GM12891 (cell line): ENCODE measurements around the gene ANKRD61.
A peak's percentile ranks its signal among the peaks of the same experiment; 100 is the strongest.
"Not testable (repeated sequence)": the region's sequence is repeated elsewhere in the genome, so short reads cannot be mapped to it uniquely, and the experiment has no call there.

ENCODE experiments used
- DNase-seq: peaks from one replicate; pipeline ENCODE4 v3.0.0; 2011; ENCODE audit warnings: low spot score; ENCODE audit not compliant: insufficient read length
- FAIRE-seq: peaks from 2 replicates; lab custom pipeline; 2011; peaks lifted over from hg19 to GRCh38; lab: Jason Lieb, UNC
- PAX5 ChIP-seq: IDR thresholded peaks from 2 replicates; pipeline ENCODE4 v1.6.1; 2011; ENCODE audit warnings: low read length, moderate library complexity, mild to moderate bottlenecking; ENCODE audit not compliant: insufficient read depth, severe bottlenecking
- POLR2A ChIP-seq: IDR thresholded peaks from 2 replicates; pipeline ENCODE4 v1.6.1; 2011; ENCODE audit warnings: low read depth, low read length, control low read depth
- POLR2AphosphoS5 ChIP-seq: IDR thresholded peaks from 2 replicates; pipeline ENCODE4 v1.6.1; 2011; ENCODE audit warnings: low read depth, low read length, control low read depth
- POU2F2 ChIP-seq: IDR thresholded peaks from 2 replicates; pipeline ENCODE4 v1.6.1; 2011; ENCODE audit warnings: low read depth, mild to moderate bottlenecking, control low read depth, low read length, moderate library complexity
- SPI1 ChIP-seq: IDR thresholded peaks from 2 replicates; pipeline ENCODE4 v1.6.1; 2011; ENCODE audit warnings: low read depth, low read length, control low read depth
- TAF1 ChIP-seq: IDR thresholded peaks from 2 replicates; pipeline ENCODE4 v1.6.1; 2011; ENCODE audit warnings: low read depth, low read length, control low read depth

Gene ANKRD61

DNA sequence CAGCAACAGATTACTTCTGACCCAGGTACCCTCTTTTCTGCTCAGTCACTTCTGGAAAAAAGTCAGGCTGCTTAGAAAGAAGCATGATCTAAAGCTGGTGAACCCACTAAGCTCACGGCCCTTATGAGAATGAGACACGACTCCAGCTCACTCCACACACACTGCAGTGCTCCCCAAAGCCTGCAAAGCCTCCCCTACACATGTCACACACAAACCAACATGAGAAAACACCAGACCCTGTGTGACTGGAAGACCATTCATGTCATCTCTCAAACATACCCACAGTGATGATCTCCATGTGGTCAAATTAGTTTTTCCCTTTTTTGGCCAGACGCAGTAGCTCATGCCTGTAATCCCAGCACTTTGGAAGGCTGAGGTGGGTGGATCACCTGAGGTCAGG lies 391 bp downstream of the ANKRD61 start:
- DNase-seq (no peak), FAIRE-seq (no peak)
- no peak for TF ChIP-seq SPI1
- TF ChIP-seq TAF1: no peak
- TF ChIP-seq PAX5: no peak
- TF ChIP-seq POLR2A: no peak
- TF ChIP-seq POLR2AphosphoS5: no peak
- TF ChIP-seq POU2F2: no peak

GRCh38 chr7:6032167-6032566 lies 991 bp downstream of the ANKRD61 start:
- FAIRE-seq (no peak), DNase-seq (no peak)
- TF ChIP-seq POU2F2 (no peak), POLR2A (no peak), POLR2AphosphoS5 (no peak)

DNA sequence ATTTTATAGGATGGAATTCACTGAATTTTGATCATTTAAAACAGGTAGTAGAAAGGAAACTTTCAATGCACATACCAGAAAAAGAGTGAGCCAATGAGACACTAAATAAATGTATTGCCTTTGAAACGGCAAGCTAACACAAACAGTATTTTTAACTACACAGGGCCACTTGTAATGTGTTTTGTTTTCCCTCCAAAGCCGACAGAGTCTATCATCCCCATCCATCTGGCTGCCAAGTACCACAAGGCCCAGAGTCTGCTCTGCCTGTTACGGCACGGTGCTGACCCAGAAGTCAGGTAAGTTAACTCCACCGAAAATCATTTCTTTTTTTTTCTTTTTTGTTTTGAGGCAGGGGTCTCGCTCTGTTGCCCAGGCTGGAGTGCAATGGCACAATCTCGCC lies 1.5 kb downstream of the ANKRD61 start:
- no peak for FAIRE-seq
- no peak for DNase-seq
- TF ChIP-seq SPI1: no peak
- TF ChIP-seq TAF1: no peak
- TF ChIP-seq POLR2A: no peak
- TF ChIP-seq POU2F2: no peak
- no peak for TF ChIP-seq PAX5
- no peak for TF ChIP-seq POLR2AphosphoS5

- FAIRE-seq (no peak), DNase-seq (no peak)
- TF ChIP-seq TAF1: no peak
- no peak for TF ChIP-seq POLR2AphosphoS5
- no peak for TF ChIP-seq PAX5
- TF ChIP-seq POU2F2: no peak
- TF ChIP-seq POLR2A: no peak
- TF ChIP-seq SPI1: no peak
These were observed 4.0 kb downstream of the ANKRD61 start for GRCh38 chr7:6035165-6035564.

DNA sequence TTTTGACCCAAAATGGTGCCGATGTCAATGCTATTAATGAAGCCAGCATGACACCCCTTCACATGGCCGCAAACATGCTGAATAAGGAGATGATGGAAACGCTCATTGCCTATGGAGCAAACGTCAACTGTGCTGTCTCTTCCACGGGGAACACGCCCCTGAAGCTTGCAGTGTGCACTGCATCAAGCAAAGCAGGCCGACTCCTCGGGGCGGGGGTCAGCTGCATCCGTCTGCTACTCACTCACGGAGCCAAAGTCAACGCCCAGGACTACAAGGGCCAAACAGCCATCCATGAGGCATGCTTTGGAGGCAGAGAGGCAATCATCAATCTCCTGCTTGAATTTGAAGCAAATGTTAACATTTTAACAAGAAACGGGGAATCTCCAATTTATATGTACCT lies 4.5 kb downstream of the ANKRD61 start:
- no peak for TF ChIP-seq POLR2A
- TF ChIP-seq SPI1: no peak
- TF ChIP-seq PAX5: no peak
- no peak for TF ChIP-seq TAF1
- TF ChIP-seq POLR2AphosphoS5: no peak
- TF ChIP-seq POU2F2: no peak
- no peak for FAIRE-seq
- DNase-seq: no peak

- DNase-seq (no peak), FAIRE-seq (no peak)
- TF ChIP-seq POU2F2 (no peak), TAF1 (no peak), PAX5 (no peak), POLR2A (no peak), SPI1 (no peak), POLR2AphosphoS5 (no peak)
These were observed 18.6 kb downstream of the ANKRD61 start for GRCh38 chr7:6049780-6050179.

DNA sequence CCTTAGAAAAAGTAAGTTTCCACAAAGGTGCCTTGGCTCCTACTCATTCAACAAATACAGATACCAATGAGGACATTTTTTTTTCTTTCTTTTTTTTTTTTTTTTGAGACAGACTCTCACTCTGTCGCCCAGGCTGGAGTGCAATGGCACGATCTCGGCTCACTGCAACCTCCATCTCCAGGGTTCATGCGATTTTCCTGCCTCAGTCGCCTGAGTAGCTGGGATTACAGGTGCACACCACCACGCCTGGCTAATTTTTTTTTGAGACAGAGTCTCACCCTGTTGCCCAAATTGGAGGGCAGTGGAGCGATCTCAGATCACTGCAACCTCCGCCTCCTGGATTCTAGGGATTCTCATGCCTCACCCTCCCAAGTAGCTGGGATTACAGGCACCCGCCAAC lies 20.0 kb downstream of the ANKRD61 start:
- FAIRE-seq, DNase-seq: not testable (repeated sequence)

DNA sequence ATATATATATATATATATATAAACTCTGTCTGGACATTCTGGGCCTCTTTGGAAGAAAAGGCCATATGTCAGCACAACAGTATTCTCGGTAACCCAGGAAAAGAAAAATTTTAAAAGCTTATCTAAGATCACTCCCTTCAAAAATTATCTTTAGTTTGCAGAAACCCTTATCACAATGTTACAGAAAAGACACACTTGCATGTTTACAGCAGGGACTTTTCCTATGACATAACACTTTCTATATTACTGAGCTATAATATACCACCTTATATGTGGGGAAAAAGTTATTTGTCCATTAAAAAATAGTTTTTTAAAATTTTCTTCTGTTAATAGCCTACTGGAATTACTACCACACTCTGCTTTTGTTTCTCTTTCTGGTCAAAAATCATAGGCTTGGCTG lies 25.4 kb downstream of the ANKRD61 start:
- DNase-seq (no peak), FAIRE-seq (no peak)
- no peak for TF ChIP-seq POLR2A
- TF ChIP-seq POU2F2: no peak
- TF ChIP-seq TAF1: no peak
- no peak for TF ChIP-seq POLR2AphosphoS5
- TF ChIP-seq PAX5: no peak
- TF ChIP-seq SPI1: no peak

DNA sequence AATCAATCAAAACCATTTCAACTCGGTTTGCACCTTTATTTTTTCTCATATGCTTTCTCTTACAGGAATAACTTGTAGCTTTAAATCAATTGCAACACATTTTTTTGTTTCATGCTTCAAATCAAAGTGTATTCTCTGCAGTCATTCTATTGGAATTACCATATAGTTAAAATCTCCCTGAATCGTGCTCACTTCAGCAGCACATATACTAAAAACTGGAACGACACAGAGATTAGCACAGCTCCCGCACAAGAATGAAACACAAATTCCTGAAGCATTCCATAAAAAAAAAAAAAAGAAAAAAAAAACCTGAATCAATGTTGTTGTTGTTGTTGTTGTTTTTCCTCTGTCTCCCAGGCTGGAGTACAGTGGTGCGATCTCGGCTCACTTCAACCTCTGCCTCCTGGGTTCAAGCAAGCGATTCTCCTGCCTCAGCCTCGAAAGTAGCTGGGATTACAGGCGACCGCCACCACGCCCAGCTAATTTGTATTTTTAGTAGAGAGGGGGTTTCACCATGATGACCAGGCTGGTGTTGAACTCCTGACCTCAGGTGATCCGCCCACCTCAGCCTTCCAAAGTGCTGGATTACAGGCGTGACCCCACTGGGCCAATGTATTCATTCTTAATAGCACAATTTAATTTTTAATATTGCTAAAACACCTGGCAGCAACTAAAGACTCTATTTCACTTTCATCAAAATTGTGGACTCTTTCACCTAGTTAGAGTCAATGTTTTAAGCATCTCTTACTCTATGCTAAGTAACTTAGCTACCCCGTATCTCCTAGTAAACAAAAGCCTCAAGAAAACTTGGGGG lies 26.3 kb downstream of the ANKRD61 start:
- no peak for DNase-seq
- no peak for TF ChIP-seq TAF1
- TF ChIP-seq PAX5: no peak
- TF ChIP-seq SPI1: no peak
- no peak for TF ChIP-seq POLR2AphosphoS5
- no peak for TF ChIP-seq POU2F2
- TF ChIP-seq POLR2A: no peak
- FAIRE-seq: no peak

- DNase-seq, FAIRE-seq: not testable (repeated sequence)
These were observed 28.8 kb downstream of the ANKRD61 start for GRCh38 chr7:6059941-6060340.

GRCh38 chr7:6071406-6071805 lies 40.2 kb downstream of the ANKRD61 start:
- TF ChIP-seq POU2F2 (no peak), SPI1 (peak; percentile 100), TAF1 (no peak), POLR2AphosphoS5 (no peak), PAX5 (no peak), POLR2A (no peak)
- no peak for FAIRE-seq
- no peak for DNase-seq
